ENCODE results near the gene IDH3B. TPM values are rescaled to one million over a fixed set of nuclear protein-coding genes. Genes with fewer than 3 reads are reported as not detected.
A peak's percentile ranks its signal among the peaks of the same experiment; 100 is the strongest.

The IDH3B gene
- total RNA-seq, 4 donors from 2014 or later: 90.3 to 122 (median 103) TPM

- DNase-seq (ENCODE audit: low spot score): peak; percentile 74
- ATAC-seq (ENCODE audit: low FRiP score): peak; percentile 98
These were observed 12.0 kb downstream of the IDH3B start, which contains the start of gene NOP56 for GRCh38 chr20:2651772-2652723. Gene NOP56, plus strand, starts transcription at chr20:2652632. Its CDS starts 29 bp downstream, at chr20:2652661.

DNA sequence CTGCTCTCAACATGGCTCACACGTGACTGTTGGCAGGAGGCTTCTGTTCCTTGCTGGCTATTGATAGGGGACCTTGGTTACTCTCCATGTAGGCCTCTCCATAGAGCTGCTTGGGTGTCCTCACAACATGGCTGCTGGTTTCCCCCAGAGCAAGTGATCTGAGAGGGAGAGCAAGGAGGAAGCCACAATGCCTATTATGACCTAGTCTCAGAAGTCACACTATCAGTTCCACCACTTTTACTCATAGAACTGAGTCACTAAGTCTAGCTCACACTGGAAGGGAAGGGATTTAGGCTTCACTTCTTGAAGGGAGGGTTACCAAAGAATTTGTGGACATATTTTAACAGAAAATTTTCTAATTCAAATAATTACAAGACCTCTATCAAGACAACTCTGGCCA lies 20.3 kb downstream of the IDH3B start:
- DNase-seq (ENCODE audit: low spot score) (no peak), ATAC-seq (ENCODE audit: low FRiP score) (no peak)
- TF ChIP-seq, protein P1, sequence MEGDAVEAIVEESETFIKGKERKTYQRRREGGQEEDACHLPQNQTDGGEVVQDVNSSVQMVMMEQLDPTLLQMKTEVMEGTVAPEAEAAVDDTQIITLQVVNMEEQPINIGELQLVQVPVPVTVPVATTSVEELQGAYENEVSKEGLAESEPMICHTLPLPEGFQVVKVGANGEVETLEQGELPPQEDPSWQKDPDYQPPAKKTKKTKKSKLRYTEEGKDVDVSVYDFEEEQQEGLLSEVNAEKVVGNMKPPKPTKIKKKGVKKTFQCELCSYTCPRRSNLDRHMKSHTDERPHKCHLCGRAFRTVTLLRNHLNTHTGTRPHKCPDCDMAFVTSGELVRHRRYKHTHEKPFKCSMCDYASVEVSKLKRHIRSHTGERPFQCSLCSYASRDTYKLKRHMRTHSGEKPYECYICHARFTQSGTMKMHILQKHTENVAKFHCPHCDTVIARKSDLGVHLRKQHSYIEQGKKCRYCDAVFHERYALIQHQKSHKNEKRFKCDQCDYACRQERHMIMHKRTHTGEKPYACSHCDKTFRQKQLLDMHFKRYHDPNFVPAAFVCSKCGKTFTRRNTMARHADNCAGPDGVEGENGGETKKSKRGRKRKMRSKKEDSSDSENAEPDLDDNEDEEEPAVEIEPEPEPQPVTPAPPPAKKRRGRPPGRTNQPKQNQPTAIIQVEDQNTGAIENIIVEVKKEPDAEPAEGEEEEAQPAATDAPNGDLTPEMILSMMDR (IDR thresholded peaks at IDR 0.05): no peak

More at GRCh38 chr20:2651772-2652723, 12.0 kb downstream of the IDH3B start, which contains the start of gene NOP56:
- TF ChIP-seq, protein P1 (IDR thresholded peaks at IDR 0.05): no peak

- TF ChIP-seq, protein P1 (IDR thresholded peaks at IDR 0.05): no peak
- ATAC-seq (ENCODE audit: low FRiP score) (no peak), DNase-seq (ENCODE audit: low spot score) (no peak)
These were observed 23.1 kb downstream of the IDH3B start for GRCh38 chr20:2640899-2641298.

DNA sequence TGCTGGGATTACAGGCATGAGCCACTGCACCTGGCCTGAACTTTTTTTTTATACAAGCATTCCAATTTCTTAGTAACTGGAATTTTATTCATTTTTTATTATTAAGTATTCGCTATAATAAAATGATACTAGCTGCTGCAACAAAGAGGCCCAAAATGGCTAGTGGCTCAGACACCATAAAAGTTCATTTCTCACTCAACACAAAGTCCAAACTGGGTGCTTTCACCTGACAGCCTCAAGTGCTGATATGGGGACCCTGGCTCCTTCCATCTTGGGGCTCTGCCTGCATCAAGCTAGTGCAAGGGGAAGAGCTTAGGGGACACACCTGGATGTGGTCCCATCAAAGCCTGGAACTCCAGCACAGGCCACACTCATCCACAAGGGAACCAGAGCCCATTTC lies 23.8 kb downstream of the IDH3B start:
- TF ChIP-seq, protein P1 (IDR thresholded peaks at IDR 0.05): no peak
- DNase-seq (ENCODE audit: low spot score): no peak
- ATAC-seq (ENCODE audit: low FRiP score): no peak

DNA sequence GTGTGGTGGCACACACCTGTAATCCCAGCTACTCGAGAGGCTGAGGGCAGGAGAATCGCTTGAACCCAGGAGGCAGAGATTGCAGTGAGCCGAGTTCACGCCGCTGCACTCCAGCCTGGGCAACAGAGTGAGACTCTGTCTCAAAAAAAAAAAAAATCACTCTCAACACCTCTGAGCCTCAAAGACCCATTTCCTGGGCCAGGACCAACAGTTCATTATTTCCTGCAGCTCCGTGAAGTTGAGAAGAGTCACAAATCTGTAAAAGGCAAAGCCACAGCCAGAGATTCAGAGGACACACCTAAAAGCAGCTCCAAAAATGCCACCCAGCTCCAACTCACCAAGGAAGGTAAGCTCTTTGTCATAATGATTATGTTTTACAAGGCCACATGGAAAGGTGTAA lies 26.8 kb downstream of the IDH3B start:
- TF ChIP-seq, protein P1 (IDR thresholded peaks at IDR 0.05): no peak
- DNase-seq (ENCODE audit: low spot score) (no peak), ATAC-seq (ENCODE audit: low FRiP score) (no peak)

GRCh38 chr20:2633381-2633780 lies 30.6 kb downstream of the IDH3B start:
- DNase-seq (ENCODE audit: low spot score) (no peak), ATAC-seq (ENCODE audit: low FRiP score) (no peak)
- TF ChIP-seq, protein P1 (IDR thresholded peaks at IDR 0.05): no peak

All from omental fat pad (tissue), 4 donors.